Measurements from ENCODE around the gene CALML6.
"Not testable (repeated sequence)": the region's sequence is repeated elsewhere in the genome, so short reads cannot be mapped to it uniquely, and the experiment has no call there.

Gene CALML6

GRCh38 chr1:1883890-1884289, 31.2 kb upstream of the CALML6 start:
- H3K27me3 Mint-ChIP-seq; ATAC-seq (ENCODE audit: low read depth); H3K27ac Mint-ChIP-seq; DNase-seq (ENCODE audit: low spot score in 2 of 2); H3K36me3 Mint-ChIP-seq; H3K9me3 Mint-ChIP-seq: not testable (repeated sequence)
- Mint-ChIP-seq H3K4me1 (peaks cover 37% of the 10 kb centered on the region), H3K4me3 (peak overlapping the region; percentile 21)

GRCh38 chr1:1889090-1889750, 25.8 kb upstream of the CALML6 start:
- H3K4me1 Mint-ChIP-seq = peaks cover 31% of the 10 kb centered on the region

DNA sequence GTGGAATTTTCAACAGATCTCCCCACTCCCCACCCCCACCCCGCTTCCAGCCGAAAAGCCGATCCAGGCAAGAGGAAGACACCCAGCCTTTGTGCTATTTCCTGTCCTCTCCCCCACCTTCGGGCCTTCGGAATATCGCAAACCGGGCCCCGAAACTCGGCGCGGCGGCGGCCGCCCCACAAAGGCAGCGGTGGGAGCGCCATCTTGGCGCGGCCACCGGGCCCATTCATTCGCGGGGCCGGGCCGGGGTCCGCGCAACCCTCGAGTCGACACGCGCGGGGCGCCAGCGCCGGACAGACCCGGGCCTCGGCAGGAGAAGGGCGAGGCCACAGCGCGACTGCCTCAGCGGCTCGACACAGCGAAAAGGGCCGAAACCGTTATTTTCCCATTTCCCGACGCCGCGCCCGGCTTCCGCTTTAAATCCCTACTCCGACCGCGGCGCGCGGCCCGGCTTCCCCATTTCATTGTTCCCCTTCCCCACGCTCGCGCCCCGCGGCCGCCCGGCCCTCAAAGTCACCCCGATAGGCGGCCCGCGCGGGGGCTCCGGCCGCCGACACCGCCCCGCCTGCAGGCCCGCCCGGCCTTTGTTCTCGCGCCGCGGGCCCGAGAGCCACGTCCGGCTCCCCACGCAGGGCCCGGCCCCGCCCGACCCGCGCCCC, 25.1 kb upstream of the CALML6 start:
- Mint-ChIP-seq H3K27me3 (no peaks in the 10 kb centered on the region), H3K36me3 (peaks cover 2% of the 10 kb centered on the region), H3K4me3 (peak overlapping the region; percentile 89), H3K4me1 (peaks cover 36% of the 10 kb centered on the region), H3K9me3 (no peaks in the 10 kb centered on the region), H3K27ac (peak overlapping the region; percentile 86)
- peak; percentile 38 for ATAC-seq (ENCODE audit: low read depth)
- DNase-seq (ENCODE audit: low spot score in 2 of 2) = peak; percentile 49 to 68

More at GRCh38 chr1:1889090-1889750, 25.8 kb upstream of the CALML6 start:
- H3K27ac Mint-ChIP-seq = peak overlapping the region; percentile 86
- H3K4me3 Mint-ChIP-seq = peak overlapping the region; percentile 89
- H3K9me3 Mint-ChIP-seq = no peaks in the 10 kb centered on the region
- H3K27me3 Mint-ChIP-seq = no peaks in the 10 kb centered on the region
- no peak for ATAC-seq (ENCODE audit: low read depth)
- DNase-seq (ENCODE audit: low spot score in 2 of 2) = no peak
- H3K36me3 Mint-ChIP-seq = peaks cover 2% of the 10 kb centered on the region

DNA sequence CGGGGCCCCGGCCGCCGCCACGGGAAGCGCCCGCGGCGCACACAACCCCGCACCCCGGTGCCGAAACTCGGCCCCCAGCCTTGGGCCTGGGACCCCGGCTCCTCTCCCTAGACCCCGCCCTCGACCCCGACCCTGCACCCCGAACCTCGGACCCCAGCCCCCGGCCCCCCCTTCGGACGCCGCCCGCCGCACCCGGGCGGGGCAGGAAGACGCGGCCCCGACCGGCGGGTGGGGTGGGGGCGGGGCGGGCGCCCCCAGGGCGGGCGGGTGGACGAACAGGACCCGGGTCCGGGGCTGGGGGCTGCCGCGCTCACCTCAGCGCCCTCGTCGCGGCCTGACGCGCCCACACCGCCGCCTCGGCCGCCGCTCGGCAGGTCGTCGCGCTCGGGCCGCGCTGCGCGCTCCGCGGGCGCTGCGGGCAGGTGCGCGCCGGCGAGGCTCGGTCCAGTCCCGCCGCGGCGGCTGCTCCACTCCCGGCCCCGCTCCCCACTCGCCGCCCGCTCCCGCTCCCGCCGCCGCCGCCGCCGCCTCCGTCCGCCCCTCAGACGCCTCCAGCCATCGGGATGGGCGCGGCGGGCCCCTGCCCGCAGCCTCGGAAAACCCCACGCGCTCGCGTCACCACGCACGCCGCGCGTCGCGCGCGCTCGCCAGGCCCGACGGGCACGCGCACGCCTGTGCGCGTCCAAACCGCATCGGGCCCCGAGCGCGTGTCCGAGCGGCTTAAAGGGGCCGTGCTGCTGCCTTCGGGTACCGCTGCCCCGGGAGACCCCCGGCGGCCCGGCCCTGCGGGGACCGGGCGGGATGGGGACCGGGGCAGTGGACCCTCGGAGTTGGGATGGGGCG, 24.3 kb upstream of the CALML6 start, which contains the start of gene GNB1:
TSS of gene GNB1 (minus strand) at position 582 of the 843 bp plus-strand sequence. CDS start 65,634 bp downstream, outside the sequence.
- Mint-ChIP-seq H3K4me3 (peak within 1 kb of the TSS; percentile 89), H3K9me3 (no peaks in the 10 kb centered on the region), H3K4me1 (peaks cover 39% of the 10 kb centered on the region), H3K36me3 (peaks cover 2% of the 10 kb centered on the region), H3K27me3 (peaks cover 1% of the 10 kb centered on the region), H3K27ac (peak within 1 kb of the TSS; percentile 92)
- DNase-seq (ENCODE audit: low spot score in 2 of 2) (peak; percentile 91 to 95), ATAC-seq (ENCODE audit: low read depth) (peak; percentile 77)

DNA sequence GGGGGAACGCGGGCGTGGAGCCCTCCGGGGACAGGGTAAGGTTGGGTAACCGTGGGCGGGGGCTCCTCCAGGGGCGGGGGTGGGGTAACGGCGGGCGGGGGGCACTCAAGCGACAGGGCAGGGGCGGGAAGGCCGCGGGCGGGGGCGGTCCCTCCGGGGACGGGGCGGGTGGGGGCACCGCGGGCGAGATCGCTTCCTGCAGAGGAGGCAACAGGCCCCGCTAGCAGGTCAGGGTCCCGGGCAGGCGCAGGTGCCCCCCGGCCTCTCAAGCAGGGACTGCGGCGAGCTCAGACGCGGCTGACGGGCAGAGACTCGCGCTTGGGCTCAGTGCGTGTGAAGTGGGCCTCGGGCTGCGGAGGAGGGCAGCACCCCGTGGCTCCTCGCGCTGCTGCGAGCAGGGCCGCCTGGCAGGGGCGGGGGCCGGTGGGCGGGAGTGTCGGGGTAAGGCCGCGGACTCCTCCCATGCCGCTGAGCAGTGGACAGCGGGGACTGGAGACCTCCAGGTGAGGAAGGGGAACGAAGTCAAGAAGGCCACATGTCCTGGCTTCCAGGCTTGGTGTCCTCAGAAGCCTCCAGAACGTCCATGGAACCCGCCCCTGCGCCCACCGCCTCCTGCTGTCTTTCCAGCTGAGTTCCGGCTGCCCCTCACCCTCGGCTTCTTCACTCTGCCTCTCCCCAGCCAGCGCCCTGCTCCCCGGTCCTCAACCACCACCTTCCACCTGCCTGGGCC, 23.5 kb upstream of the CALML6 start:
- peak overlapping the region; percentile 92 for H3K27ac Mint-ChIP-seq
- no peaks in the 10 kb centered on the region for H3K36me3 Mint-ChIP-seq
- H3K4me3 Mint-ChIP-seq = peak overlapping the region; percentile 89
- peak in 1 of 2 donors; percentile 58 for DNase-seq (ENCODE audit: low spot score in 2 of 2)
- H3K27me3 Mint-ChIP-seq = peaks cover 6% of the 10 kb centered on the region
- ATAC-seq (ENCODE audit: low read depth) = peak; percentile 31
- peaks cover 41% of the 10 kb centered on the region for H3K4me1 Mint-ChIP-seq
- no peaks in the 10 kb centered on the region for H3K9me3 Mint-ChIP-seq

DNA sequence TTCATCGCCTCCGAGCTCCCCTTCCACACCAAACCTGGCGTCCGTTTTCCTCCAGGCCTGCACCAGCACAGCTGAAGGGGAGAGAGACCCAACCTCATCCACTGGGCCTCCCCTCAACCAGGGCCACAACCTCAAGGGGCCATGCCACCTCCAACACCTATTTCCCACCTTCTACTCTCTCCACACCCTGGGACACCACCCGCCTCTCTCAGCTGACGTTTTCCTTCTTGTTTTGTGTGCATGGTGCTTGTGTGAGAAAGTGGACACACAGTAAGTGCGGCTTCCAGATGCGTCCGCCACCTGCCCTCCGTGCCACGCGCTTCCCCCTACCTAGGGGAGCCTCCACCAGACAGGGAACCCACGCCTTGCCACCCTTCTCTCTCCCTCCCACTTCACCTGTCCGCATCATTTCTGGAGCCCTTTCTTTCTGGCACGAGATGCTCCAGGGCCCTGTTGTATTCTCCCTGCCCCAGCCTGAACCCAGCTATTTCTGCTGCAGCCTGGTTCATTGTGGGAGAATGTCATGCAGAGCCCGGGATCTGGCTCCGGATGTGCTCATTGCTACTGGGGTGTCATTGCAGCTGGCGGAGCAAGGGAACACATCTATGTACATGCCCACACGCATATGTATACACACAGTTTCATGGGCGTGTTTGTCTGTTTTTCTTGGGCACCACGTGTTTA, 22.8 kb upstream of the CALML6 start:
- Mint-ChIP-seq H3K4me1 (peaks cover 37% of the 10 kb centered on the region), H3K4me3 (peak overlapping the region; percentile 89), H3K27me3 (peaks cover 6% of the 10 kb centered on the region), H3K27ac (peak overlapping the region; percentile 92), H3K9me3 (no peaks in the 10 kb centered on the region), H3K36me3 (no peaks in the 10 kb centered on the region)
- no peak for DNase-seq (ENCODE audit: low spot score in 2 of 2)
- ATAC-seq (ENCODE audit: low read depth) = no peak

DNA sequence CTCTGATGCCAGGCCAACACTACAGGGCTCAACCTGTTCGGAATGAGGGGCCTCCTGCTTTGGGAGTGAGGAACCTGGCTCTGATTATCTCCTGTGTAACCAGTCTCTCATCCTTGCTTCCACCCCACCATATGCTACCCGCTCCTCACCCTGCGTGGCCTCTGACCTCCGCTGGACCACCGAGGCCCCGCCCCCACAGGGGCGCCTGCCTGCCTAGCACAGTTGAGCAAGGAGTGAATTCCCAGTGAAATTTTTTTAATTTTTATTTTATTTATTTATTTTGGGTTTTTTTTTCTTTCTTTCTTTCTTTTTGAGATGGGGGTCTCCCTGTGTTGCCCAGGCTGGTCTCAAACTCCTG, 22.3 kb upstream of the CALML6 start:
- peaks cover 37% of the 10 kb centered on the region for H3K4me1 Mint-ChIP-seq
- ATAC-seq (ENCODE audit: low read depth) = no peak

GRCh38 chr1:1893291-1893985, 21.6 kb upstream of the CALML6 start:
- Mint-ChIP-seq H3K27me3 (peaks cover 6% of the 10 kb centered on the region), H3K4me3 (no peak overlapping the region), H3K9me3 (no peaks in the 10 kb centered on the region), H3K27ac (no peak overlapping the region), H3K4me1 (peaks cover 35% of the 10 kb centered on the region), H3K36me3 (no peaks in the 10 kb centered on the region)
- ATAC-seq (ENCODE audit: low read depth) = no peak
- DNase-seq (ENCODE audit: low spot score in 2 of 2) = no peak

More for the DNA sequence above, 22.3 kb upstream of the CALML6 start:
- Mint-ChIP-seq H3K27ac (peak overlapping the region; percentile 92), H3K27me3 (peaks cover 6% of the 10 kb centered on the region), H3K4me3 (peak overlapping the region; percentile 89), H3K36me3 (no peaks in the 10 kb centered on the region), H3K9me3 (no peaks in the 10 kb centered on the region)
- DNase-seq (ENCODE audit: low spot score in 2 of 2) = no peak

DNA sequence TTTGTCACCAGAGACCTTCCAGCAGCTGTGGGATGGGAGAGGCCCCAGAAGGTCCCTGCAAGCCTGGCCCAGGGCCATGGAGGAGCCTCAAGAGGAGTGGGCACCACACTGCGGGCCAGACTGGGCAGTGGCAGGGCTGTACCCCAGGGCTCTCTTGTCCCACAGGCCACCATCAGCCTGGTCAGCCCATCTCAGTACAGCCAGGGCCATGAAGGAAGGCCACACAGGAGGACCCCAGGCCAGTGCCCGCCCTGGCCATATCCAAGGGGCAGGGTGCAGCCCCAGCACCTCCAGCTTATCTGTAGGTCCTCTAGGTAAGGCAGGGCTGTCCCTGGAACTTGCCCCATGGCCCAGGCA, 21.1 kb upstream of the CALML6 start:
- H3K27ac Mint-ChIP-seq = no peak overlapping the region
- H3K27me3 Mint-ChIP-seq = peaks cover 6% of the 10 kb centered on the region
- ATAC-seq (ENCODE audit: low read depth) (no peak), DNase-seq (ENCODE audit: low spot score in 2 of 2) (no peak)
- no peak overlapping the region for H3K4me3 Mint-ChIP-seq
- H3K4me1 Mint-ChIP-seq = peaks cover 31% of the 10 kb centered on the region
- no peaks in the 10 kb centered on the region for H3K9me3 Mint-ChIP-seq
- H3K36me3 Mint-ChIP-seq = no peaks in the 10 kb centered on the region

DNA sequence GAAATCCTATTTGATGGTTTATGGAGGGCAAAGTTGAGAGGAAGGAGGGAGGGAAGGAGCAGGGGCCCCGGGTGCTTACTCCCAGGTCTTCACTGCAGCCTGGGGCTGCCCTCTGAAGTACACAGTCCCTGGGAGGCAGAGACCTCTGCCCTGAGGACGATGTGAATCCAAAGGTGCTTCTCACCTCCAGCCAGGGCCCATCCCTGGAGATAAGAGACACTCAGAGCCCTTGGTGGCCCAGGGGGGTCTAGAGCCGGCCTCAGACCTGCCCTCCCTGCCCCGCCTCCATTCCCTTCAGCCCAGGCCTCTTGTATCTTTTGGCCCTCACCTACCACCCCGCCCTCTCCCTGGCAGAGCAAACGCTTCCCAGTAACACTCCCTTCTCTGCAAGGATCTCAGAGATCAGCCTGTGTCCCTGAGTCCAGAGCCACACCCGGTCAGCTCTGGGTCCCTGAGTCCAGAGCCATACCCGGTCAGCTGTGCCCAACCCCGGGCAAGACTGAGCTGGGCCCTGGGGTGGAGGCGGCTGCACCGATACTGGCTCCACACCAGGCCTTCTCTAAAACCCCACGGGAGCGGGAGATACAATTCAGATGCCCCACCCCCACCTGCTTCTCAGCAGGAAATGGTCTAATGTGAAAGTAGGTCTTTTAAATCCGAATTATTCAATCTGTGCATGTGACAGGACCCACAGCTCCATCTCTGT, 20.6 kb upstream of the CALML6 start:
- no peaks in the 10 kb centered on the region for H3K9me3 Mint-ChIP-seq
- no peak for ATAC-seq (ENCODE audit: low read depth)
- no peaks in the 10 kb centered on the region for H3K36me3 Mint-ChIP-seq
- DNase-seq (ENCODE audit: low spot score in 2 of 2) = no peak
- H3K4me1 Mint-ChIP-seq = peaks cover 29% of the 10 kb centered on the region
- no peak overlapping the region for H3K4me3 Mint-ChIP-seq
- peaks cover 6% of the 10 kb centered on the region for H3K27me3 Mint-ChIP-seq
- no peak overlapping the region for H3K27ac Mint-ChIP-seq

DNA sequence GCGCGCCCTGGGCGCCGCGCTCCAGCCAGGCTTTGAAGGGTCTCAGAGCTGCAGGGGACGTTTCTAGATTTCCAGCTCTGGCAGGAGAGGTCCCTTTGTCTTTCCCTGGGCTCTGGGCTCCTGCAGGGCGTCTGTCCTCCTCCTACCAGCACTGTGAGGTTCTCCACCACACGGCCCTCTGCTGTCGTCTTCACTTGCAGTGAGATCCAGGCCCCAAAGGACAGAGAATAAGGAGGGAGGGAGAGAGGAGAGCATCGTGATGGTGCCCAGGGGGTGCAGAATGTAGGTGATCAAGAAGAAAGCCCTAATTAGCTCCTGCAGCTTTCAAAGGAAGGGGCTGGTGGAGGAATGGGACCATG, 20.0 kb upstream of the CALML6 start:
- Mint-ChIP-seq H3K36me3 (no peaks in the 10 kb centered on the region), H3K4me3 (no peak overlapping the region), H3K27me3 (peaks cover 6% of the 10 kb centered on the region), H3K27ac (no peak overlapping the region), H3K4me1 (peaks cover 29% of the 10 kb centered on the region), H3K9me3 (no peaks in the 10 kb centered on the region)
- ATAC-seq (ENCODE audit: low read depth) = no peak
- no peak for DNase-seq (ENCODE audit: low spot score in 2 of 2)

- DNase-seq (ENCODE audit: low spot score in 2 of 2) (no peak), ATAC-seq (ENCODE audit: low read depth) (peak; percentile 29)
- peaks cover 29% of the 10 kb centered on the region for H3K4me1 Mint-ChIP-seq
- peaks cover 6% of the 10 kb centered on the region for H3K27me3 Mint-ChIP-seq
- H3K4me3 Mint-ChIP-seq = peak overlapping the region; percentile 14
- no peak overlapping the region for H3K27ac Mint-ChIP-seq
- H3K36me3 Mint-ChIP-seq = no peaks in the 10 kb centered on the region
- H3K9me3 Mint-ChIP-seq = no peaks in the 10 kb centered on the region
Observed at GRCh38 chr1:1895456-1896336, 19.4 kb upstream of the CALML6 start.

Data from memory B cell (primary cell).